Retinal pigment epithelial cell (primary cell): Measurements from ENCODE around the gene UNC45A.

Experiments used
- DNase-seq: peaks from one replicate; pipeline ENCODE4 v3.0.0-alpha.2; 2010; ENCODE audit warnings: low read depth
- H3K4me3 ChIP-seq: 2 replicates; pipeline ENCODE4 v1.5.1; 2011; ENCODE audit warnings: mild to moderate bottlenecking, low read length, control low read depth, moderate library complexity
- CTCF ChIP-seq: conservative IDR thresholded peaks from 2 replicates; pipeline ENCODE4 v1.5.1; 2011; ENCODE audit warnings: low read depth, low read length, control low read depth, inconsistent platforms

The UNC45A gene

GRCh38 chr15:90989040-90989768 lies 54.1 kb downstream of the UNC45A start:
- no peak overlapping the region for H3K4me3 ChIP-seq
- DNase-seq: no peak
- TF ChIP-seq CTCF: no peak

GRCh38 chr15:90990446-90990845 lies 55.4 kb downstream of the UNC45A start:
- TF ChIP-seq CTCF: no peak
- H3K4me3 ChIP-seq: no peak overlapping the region
- DNase-seq: no peak

GRCh38 chr15:90991587-90992285 lies 56.7 kb downstream of the UNC45A start:
- no peak overlapping the region for H3K4me3 ChIP-seq
- no peak for TF ChIP-seq CTCF
- no peak for DNase-seq

- peak overlapping the region; percentile 90 for H3K4me3 ChIP-seq
- no peak for DNase-seq
- TF ChIP-seq CTCF: no peak
These were observed 59.0 kb downstream of the UNC45A start for GRCh38 chr15:90994059-90994416.

GRCh38 chr15:90994417-90995311 lies 59.6 kb downstream of the UNC45A start, which contains the start of gene PRC1:
Gene PRC1 (minus strand): TSS chr15:90994535. CDS start chr15:90994417, 118 bp downstream.
- TF ChIP-seq CTCF: no peak
- peak within 1 kb of the TSS; percentile 90 for H3K4me3 ChIP-seq
- DNase-seq: peak; percentile 90

GRCh38 chr15:90998737-90999136 lies 63.7 kb downstream of the UNC45A start:
- no peak overlapping the region for H3K4me3 ChIP-seq
- no peak for DNase-seq
- no peak for TF ChIP-seq CTCF
